Measurements from ENCODE around the gene NACC2.

Gene NACC2

DNA sequence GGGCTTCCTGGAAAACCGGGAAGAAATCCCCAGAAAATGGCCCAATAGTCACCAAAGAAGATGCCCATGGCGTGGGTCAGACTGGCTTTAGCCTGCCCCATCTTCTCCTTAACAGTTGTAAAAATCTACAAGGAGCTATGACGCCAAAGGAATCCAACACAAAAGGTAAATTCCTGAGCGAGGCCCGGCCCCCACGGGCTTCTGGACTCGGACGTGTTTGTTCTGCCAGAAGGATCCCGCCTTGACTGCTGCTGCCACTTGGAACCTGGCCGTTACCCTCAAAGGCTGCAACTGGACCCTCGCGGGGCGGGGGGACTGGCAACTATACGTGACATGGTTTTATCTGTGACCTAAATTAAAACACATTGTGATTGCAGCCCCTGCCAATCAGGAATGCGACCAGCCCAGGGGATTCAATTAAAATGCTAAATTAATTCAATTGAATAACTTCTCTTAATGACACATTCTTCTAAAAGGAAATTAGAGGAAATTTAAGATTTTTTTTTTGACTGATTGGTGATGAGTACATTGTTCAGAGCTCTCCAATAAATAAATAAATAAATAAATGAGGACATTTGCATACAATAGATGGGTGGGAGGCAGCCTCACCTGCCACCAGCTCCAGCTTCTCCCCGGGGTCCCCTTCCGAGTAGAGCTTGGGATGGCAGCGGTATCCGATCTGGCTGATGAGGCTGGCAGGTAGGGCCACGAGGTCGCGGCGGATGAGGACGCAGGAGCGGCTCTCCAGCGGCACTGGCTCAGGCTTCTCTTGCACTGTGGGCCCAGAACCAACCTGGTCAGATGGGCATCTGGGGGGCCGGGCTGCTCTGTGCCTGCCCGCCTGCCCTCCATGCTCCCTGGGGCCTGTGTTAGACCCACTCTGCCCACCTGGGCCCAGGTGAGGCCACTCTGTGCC is 79.2 kb downstream of the NACC2 start:
- H3K4me3 ChIP-seq (ENCODE audit: low read depth, low read length): no peak overlapping the region

DNA sequence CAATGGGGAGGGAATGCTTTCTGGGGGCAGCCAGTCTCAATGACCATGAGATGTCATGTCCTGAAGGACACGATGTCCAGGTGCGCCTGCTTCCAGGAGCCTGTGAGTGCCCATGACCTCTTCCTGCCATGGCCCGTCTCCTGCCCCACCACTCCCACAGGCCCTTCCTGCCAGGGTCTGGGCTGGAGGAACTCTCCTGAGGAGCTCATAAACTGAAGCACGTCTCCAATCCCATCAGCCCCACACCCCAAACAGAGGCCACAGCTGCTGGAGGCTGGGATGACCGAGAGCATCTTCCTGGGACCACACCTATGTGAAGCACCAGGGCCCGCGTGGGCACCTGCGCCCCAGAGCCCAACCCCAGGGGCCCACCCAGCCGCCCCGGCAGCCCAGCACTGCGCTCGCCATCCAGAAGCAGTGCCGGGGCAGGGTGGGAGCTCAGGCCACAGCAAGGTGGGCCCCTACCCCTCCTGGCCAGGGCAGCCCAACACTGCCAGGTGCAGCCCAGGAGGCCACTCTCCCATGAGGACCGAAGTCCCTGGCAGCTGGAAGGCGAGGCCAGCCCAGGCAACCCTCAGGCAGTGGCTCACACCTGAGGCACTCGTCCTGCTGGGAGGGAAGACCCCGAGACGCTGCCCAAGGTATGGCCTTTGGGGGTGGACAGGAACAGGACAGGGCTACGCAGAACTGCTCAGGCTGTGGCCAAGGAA is 80.0 kb downstream of the NACC2 start:
- no peak overlapping the region for H3K4me3 ChIP-seq (ENCODE audit: low read depth, low read length)

DNA sequence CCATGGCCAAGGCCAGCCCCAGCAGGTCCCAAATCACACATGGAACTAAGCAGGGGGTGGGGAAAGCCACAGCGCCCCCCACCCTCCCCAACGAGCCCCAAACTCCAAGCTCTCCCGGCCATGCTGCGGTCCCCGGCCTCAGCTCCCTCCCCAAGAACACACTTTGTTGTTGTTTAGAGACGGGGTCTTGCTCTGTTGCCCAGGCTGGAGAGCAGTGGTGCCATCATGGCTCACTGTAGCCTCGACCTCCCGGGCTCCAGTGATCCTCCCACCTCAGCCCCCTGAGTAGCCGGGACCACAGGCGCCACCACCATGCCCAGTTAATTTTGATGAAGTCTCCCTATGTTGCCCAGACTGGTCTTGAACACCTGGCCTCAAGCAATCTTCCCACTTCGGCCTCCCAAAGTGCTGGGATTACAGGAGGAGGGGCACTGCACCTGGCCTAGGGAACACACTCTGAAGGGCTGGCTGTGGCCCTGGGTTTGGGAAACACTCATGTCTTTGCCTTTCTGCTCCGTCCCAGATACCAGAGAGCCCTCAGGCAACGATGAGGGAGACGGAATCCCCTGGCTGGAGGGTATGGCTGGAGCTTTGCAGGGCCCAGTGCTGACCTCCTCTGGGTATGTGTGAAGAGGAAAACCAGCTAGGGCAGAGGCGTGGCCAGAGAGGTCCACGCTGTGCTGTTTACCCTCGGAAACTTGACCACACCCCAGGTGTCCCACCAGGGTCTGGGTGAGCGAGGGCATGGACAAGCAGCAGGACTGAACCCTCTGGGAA is 80.8 kb downstream of the NACC2 start:
- H3K4me3 ChIP-seq (ENCODE audit: low read depth, low read length): no peak overlapping the region

DNA sequence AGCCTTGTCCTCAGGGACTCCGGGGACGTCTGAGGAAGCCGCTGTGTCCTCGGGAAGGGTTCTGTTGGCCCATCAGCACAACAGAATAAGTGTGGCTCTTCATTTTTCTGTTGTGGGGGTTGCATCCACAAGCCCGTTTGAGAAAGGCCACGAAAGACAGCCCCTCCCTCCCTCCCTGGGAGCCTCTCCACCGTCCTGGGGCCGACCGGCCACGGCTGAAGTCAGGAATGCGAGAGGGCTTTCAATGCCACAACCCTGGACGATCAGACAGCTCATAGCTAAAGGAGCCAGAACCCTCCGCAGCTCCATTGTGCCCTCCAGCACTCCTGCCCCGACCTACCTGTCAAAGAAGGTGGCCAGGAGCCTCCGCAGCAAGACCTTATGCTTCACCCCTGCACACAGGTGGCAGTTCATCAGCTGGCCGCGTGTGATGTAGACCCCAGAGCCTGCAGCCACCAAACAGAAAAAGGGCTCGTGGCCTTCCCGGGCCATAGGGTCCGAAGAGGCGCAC is 81.5 kb downstream of the NACC2 start:
- no peak overlapping the region for H3K4me3 ChIP-seq (ENCODE audit: low read depth, low read length)

DNA sequence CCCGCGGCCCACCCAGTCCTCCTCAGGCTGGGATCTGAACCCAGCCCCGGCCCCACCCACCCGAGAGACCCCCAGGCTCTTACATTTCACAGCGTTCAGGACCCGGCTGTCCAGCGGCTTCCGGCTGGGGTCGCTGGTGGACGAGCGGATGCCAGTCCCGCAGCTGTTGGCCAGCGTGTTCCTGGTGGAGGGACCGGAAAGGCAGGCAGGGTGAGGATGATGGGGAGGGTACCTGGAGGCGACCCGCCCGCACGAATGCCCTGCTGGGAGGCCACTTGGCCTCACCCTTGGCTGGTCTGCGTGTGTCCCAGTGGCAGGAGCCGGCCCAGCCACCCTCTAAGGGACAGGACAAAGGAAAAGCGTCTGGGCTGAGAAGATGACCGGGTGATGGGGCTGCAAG is 82.0 kb downstream of the NACC2 start:
- H3K4me3 ChIP-seq (ENCODE audit: low read depth, low read length): no peak overlapping the region

DNA sequence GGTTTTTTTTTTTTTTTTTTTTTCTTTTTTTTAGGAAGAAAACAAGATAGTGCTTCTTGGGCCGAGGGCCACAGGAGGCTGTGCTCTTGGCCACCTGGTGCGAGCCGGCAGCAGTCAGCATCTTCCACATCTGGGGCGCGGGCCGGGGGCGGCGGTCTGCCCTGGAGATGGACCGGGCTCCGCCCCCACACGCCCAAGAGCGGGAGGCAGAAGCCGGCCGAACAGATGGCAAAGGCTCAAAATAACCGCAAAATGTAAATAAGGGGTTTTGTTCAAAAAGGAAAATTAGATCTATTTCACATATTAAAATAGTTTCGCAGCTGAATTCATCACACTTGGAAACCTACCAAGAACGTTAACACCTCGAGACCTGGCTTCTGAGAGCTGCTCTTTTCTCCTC is 82.4 kb downstream of the NACC2 start:
- no peak overlapping the region for H3K4me3 ChIP-seq (ENCODE audit: low read depth, low read length)

DNA sequence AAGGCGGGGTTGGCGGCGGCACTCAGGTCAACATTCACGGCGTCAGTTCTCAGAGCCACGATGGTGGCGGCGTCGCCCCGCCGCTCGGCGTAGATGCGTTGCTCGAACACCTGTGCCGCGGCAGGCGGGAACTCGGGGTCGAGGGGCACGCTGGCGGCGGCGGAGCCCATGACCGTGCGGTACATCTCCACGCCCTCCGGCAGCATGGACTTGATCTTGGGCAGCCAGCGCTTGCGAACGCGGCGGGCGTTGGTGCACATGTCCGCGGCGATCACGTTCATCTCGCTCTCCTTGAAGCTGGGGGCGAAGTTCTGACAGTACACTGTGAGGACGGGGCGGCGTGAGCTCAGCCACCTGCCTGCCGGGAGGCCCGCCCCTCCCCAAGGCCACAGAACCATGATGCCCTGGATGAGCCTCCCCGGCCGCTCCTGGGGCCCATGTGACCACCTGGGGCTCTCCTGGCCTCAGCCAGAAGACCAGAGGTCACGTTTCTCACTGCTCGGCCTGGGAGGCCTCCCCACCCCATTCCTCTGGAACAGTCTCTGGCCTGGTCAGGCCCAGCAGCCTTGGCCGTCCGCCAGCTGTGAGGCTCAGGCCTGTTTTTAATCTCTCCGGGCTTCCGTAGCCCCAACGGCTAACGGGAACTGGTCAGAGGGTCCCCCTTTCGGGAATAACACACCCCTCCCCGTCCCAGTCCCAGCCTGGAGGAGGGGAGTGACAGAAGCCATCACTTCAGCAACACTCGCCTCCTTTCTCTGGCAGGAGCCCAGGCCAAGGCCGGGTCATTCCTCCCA is 83.2 kb downstream of the NACC2 start:
- no peak overlapping the region for H3K4me3 ChIP-seq (ENCODE audit: low read depth, low read length)

DNA sequence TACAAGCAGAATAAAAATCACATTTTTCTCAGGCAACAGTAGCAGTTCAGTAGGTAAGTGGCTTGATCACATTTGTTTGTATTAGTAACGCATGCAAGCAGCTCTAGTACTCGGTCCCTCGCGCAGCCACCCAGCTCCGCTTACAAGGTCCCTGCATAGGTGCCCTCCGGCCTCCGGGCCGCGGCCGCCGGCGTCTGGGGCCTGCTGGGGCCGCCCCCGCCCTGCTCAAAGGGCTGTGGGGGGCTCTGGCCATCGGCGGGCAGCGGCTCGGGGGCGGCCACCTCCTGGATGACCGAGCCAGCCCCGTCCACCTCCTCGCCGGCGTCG is 83.8 kb downstream of the NACC2 start:
- no peak overlapping the region for H3K4me3 ChIP-seq (ENCODE audit: low read depth, low read length)

DNA sequence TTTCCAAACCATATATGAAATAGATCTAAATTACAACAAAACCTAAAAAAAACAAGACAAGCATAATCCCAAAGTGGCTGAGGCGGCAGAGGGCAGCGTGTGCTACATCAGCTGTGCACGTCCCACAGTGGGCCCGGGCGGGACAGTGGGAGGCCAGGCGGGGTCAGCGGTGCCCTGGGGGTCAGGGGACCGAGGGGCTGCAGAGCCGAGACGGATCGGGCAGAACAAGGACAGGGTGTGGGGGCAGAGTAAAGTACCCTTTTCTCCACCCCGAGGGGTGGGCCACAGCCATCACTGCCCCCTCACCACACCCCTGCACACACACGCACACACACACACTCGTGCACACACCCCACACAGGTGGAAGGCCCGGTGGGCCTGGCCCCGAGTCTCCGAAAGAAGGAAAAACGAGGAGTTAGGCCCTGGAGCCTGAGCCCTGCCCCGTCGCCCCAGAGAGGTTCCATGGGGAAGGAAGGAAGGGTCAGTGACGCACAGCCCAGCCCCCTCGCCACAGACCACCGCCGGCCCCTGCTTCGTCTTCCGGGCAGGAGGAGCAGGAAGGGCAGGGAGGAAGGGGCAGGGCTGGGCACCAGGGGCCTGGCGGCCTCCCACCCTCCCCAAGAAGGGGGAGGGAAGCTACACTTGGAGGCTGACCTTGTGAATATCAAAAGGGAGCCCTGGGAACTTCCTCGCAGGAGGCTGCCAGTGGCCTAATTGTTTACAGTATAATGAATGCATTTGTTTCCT is 84.3 kb downstream of the NACC2 start:
- no peak overlapping the region for H3K4me3 ChIP-seq (ENCODE audit: low read depth, low read length)

DNA sequence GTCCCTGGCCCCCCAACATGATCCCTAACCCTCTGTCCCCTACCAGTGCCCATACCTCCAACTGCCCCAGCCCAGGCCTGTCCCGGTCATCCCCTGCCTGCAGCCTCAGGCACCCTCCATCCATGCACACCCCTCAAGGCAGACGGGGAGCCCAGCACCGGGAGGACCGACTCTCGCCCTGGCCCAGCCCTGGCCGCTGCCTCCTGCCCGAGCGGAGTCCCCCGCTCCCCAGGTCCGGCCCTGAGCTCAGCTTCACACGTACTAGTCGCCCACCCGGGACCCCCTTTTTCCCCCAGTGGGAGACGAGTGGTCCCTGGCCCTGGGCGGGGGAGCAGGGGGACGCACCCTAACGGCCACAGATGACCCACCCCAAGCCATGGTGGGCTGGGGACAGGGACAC is 84.9 kb downstream of the NACC2 start:
- no peak overlapping the region for H3K4me3 ChIP-seq (ENCODE audit: low read depth, low read length)

DNA sequence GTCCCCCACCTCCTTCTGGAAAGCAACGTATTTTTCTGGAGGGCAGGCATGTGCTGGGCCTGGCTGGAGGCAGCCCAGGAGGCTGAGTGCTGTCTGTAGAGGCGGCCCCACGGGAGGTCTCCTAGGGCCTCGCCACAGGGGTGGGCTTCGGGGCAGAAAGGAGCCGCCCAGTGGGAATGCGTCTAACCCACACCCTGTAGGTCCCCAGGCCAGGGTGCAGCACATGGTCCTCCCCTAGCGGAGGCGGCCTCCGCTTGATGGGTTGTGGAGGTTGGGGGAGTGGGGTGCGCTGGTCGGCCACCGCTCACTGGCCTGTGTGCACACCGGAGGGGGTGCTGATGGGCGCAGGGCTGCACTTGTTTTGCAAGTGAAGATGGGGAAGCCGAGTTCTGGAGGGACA is 85.6 kb downstream of the NACC2 start:
- H3K4me3 ChIP-seq (ENCODE audit: low read depth, low read length): no peak overlapping the region

DNA sequence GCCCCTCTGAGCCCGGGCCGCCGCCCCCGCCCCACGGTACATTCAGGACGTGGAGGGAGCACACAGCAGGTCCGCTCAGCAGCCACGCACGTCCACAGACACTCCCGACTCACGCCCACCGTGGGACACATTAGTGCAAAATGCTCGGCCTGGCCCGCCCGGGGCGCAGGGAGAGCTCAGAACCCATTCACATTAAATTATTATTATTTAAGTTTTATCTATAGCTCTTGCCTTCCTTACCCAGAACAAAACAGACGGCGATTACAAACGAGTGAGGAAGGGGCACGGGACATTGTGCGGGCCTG is 86.4 kb downstream of the NACC2 start:
- H3K4me3 ChIP-seq (ENCODE audit: low read depth, low read length): no peak overlapping the region

DNA sequence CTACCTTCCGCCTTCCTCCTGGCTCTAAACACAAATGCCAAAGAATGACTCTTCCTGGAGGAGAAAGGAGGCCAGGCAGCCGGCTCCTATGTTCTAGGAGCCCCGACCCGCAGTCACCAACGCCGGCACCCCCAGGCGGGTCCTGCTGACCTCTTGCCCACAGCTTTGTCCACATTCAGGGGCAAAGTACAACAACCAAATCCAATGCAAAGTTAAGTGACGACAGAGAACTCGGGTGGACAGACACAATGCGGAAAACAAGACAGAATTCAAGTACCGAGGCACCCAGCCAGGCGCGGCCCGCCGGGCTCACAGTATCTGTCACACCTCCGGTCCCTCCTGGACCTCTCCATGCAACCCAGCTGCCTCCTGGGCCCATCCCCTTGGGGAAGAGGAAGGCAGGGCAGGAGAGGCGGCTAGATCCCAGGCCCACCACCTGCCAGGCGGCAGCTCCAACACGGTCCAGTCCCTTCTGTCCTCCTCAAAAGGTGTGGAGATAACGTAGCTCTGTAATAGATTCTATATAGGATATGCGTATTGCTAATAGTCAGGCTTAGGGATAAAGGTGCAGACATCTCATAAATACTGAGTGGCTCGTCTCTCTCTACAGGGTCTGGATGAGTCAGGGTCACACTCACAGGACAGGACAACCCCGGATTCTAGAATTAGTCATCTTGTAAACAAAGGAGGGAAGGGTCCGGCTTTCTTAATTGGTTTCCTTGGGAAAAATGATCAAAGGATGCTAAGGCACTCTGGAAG is 87.0 kb downstream of the NACC2 start:
- no peak overlapping the region for H3K4me3 ChIP-seq (ENCODE audit: low read depth, low read length)

DNA sequence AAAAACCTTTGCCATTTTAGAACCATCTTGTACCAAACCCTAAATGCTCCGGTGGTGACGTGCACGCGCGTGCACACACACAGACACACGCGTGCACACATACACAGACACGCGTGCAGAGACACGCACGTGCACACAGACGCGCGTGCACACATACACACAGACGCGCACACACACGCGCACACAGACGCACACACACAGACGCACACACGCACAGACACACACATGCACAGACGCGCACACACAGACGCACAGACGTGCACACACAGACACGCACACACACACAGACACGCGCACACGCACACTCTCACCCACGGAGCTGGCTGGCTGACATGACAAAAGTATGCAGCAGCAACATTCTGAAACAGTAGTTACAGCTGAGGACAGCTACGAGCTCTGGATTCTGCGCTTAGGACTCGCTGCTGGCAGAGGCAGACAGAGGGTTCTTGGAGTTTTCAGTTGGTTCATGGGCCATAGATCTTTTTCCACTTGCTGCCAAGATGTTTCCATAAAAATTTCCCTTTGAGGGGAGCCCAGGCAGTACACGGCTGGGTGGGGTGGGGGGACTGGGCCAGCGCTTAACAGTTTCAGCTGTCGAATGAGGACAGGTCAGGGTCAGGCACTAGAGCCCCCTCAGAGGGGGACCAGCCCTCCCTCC is 87.7 kb downstream of the NACC2 start:
- no peak overlapping the region for H3K4me3 ChIP-seq (ENCODE audit: low read depth, low read length)

DNA sequence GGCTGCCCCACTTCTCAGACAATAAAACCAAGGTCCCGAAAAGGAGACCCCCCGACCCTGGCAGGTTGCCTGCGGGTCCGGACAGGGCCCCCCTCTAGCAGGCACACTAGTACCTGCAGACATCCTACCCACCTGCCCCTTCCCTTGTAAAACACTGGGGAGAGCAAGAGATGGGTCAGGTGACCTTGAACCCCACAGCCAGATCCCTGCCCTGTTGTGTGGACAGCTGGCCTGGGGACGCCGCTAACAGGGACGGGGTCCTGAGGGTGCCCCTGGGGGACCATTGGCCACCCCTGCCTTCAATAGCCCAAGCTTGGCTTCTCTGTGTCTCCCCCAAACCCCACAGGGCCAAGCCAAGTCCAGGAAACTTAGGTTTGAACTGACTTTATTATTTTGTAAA is 88.9 kb downstream of the NACC2 start:
- H3K4me3 ChIP-seq (ENCODE audit: low read depth, low read length): no peak overlapping the region

DNA sequence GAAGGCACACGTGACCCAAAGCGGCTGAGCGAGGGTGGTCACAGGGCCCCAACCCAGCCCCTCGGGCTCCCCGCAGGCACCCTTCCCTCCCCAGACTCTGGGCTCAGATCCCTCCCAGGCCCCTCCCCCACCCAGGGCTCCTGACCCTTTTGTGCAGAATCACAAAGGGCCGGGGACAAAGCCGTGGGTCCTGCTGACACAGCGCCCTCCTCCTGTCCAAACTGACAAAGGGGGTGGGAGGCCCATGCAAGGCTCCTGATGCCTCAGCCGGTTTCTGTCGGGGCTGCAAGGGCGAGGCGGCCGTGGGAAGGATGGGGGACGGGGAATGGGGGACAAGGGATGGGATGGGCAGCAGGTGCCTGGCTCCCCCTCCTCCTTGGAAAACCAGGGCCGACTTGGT is 90.4 kb downstream of the NACC2 start:
- no peak overlapping the region for H3K4me3 ChIP-seq (ENCODE audit: low read depth, low read length)

DNA sequence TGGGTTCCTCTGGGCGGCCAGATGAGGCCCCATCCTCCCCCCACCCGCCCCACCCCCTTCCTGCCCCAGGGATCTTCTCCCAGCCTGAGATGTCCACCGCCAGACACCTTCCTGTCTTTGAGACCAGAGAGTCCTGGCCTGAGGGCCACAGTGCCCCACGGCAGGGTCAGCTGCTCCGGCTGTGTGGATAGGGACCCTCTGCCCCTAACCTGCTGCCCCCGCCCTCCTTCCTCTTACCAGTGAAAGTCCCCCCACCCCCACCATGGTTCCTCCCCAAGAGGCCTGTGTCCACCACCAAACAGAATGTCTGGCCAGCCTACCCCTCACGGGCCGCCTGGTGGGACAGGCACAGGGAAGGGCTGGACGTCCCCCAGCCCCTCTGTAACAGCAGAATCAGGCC is 90.9 kb downstream of the NACC2 start:
- H3K4me3 ChIP-seq (ENCODE audit: low read depth, low read length): no peak overlapping the region

DNA sequence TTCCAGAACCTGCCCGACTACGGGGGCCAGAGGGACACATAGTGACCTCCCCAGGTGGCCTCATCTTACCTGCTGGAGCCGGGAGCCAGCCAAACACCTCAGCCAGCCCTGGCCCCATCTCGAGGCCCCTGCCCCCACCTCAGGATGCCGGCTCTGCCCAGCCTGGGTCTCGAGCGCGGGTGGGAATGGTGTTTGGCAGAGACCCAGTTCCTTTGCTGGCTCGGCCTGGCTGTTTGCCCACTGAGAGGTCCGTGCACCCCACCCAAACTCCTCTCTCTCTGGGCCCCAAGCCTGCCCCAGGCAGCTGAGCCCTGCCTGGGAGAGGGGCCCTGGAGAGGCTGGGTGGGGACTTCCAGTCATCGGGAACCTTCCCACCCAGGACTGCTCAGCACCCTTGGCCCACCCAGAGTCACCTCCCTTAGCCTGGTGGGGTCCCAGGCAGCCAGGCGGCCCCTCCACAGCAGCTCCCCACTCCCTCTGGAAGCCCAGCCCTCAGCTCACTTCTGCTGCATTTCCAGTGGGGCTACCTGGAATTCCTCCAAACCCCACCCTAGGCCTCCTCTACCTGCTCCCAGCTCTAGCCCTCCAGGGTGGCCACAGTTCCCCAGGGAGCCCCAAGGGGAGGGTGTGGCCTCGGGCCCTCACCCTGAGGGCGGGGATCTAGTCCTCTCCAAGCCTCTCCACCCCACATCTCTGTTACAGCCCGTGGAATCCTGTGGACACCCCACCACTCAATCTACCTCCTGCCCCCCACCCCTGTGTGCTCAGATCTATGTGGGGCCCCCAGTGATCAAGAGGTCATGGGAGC is 91.5 kb downstream of the NACC2 start:
- no peak overlapping the region for H3K4me3 ChIP-seq (ENCODE audit: low read depth, low read length)

Measured in iPS-11a (cell line).